IMR-90 (cell line): ENCODE measurements around the gene ERBB4. TPM values are rescaled to one million over a fixed set of nuclear protein-coding genes. Genes with fewer than 3 reads are reported as not detected.

Experiments used
- ATAC-seq: fragments of 200-7000 bp; cut with Tn5 transposase; 2 replicates; pipeline ENCODE4 v1.9.1; 2020; ENCODE audit warnings: low read depth, mild to moderate bottlenecking, moderate library complexity
- BruUV-seq: library from RNA; stranded (reverse); fragments of 400-500 nt; replicated peaks from 2 replicates; lab custom pipeline; 2021; lab: Mats Ljungman, UMichigan
- CTCF ChIA-PET: fragments of 300-600 bp; formaldehyde crosslinking; extraction: SDS; loops from one replicate; lab custom pipeline; 2021; ENCODE audit warnings: antibody characterized with exemption; lab: Yijun Ruan, JAX
- POLR2A ChIA-PET: fragments of 300-600 bp; sonication (Branson Sonifier 250); formaldehyde crosslinking; loops from one replicate; lab custom pipeline; 2022; ENCODE audit warnings: antibody characterized with exemption; ENCODE audit not compliant: unreplicated experiment; lab: Charles Lee
- DNase-seq: peaks from one replicate; pipeline ENCODE4 v3.0.0; 2013
- H2AFZ ChIP-seq: replicated peaks from 2 replicates; pipeline ENCODE3; 2013; ENCODE audit warnings: low read length, mild to moderate bottlenecking; ENCODE audit not compliant: poor library complexity
- H2AK5ac ChIP-seq: 2 replicates; pipeline ENCODE4 v1.6.1; 2013; ENCODE audit warnings: low read depth, low read length, inconsistent platforms
- H2AK9ac ChIP-seq: replicated peaks from 2 replicates; pipeline ENCODE3; 2013; ENCODE audit warnings: mild to moderate bottlenecking, low read depth, low read length, moderate library complexity; ENCODE audit not compliant: poor library complexity
- H2BK120ac ChIP-seq: 2 replicates; pipeline ENCODE4 v1.6.1; 2013; ENCODE audit warnings: low read depth, low read length, inconsistent platforms
- H2BK15ac ChIP-seq: 3 replicates; pipeline ENCODE4 v1.6.1; 2013; ENCODE audit warnings: low read depth, low read length, inconsistent platforms
- H2BK20ac ChIP-seq: 2 replicates; pipeline ENCODE4 v1.6.1; 2013; ENCODE audit warnings: low read depth, mild to moderate bottlenecking, inconsistent platforms, low read length, moderate library complexity
- H2BK5ac ChIP-seq: 2 replicates; pipeline ENCODE4 v1.6.1; 2013; ENCODE audit warnings: mild to moderate bottlenecking, low read depth, low read length, inconsistent platforms; ENCODE audit not compliant: poor library complexity, severe bottlenecking
- H3K14ac ChIP-seq: replicated peaks from 2 replicates; pipeline ENCODE4 v1.6.1; 2013; ENCODE audit warnings: low read depth, low read length, inconsistent platforms
- H3K18ac ChIP-seq: 2 replicates; pipeline ENCODE4 v1.6.1; 2013; ENCODE audit warnings: low read depth, low read length, control low read depth
- H3K23ac ChIP-seq: 2 replicates; pipeline ENCODE4 v1.6.1; 2013; ENCODE audit warnings: low read depth, low read length, inconsistent platforms
- H3K27ac ChIP-seq: 2 replicates; pipeline ENCODE4 v1.5.1; 2013; ENCODE audit warnings: mild to moderate bottlenecking, control low read depth, low read length; ENCODE audit not compliant: insufficient read depth
- H3K27me3 ChIP-seq: 2 replicates; pipeline ENCODE4 v1.6.1; 2013; ENCODE audit warnings: low read length; ENCODE audit not compliant: control insufficient read depth, insufficient read depth
- H3K36me3 ChIP-seq: 2 replicates; pipeline ENCODE4 v1.6.1; 2013; ENCODE audit warnings: low read length, mixed read lengths; ENCODE audit not compliant: control insufficient read depth, insufficient read depth
- H3K4ac ChIP-seq: 2 replicates; pipeline ENCODE4 v1.6.1; 2013; ENCODE audit warnings: low read depth, low read length, inconsistent platforms
- H3K4me1 ChIP-seq: 2 replicates; pipeline ENCODE4 v1.6.1; 2013; ENCODE audit warnings: low read length, mixed read lengths; ENCODE audit not compliant: control insufficient read depth, insufficient read depth
- H3K4me2 ChIP-seq: 2 replicates; pipeline ENCODE4 v1.6.1; 2013; ENCODE audit warnings: low read depth, mild to moderate bottlenecking, control low read depth, low read length, moderate library complexity
- H3K4me3 ChIP-seq: 2 replicates; pipeline ENCODE4 v1.5.1; 2013; ENCODE audit warnings: low read depth, mild to moderate bottlenecking, control low read depth, low read length, moderate library complexity; ENCODE audit not compliant: insufficient read depth
- H3K56ac ChIP-seq: 2 replicates; pipeline ENCODE4 v1.6.1; 2013; ENCODE audit warnings: low read length, inconsistent platforms; ENCODE audit not compliant: insufficient read depth; ENCODE audit errors: extremely low read depth
- H3K79me1 ChIP-seq, 2 experiments: 2 replicates each; pipeline ENCODE4 v1.6.1; 2013; ENCODE audit warnings: low read length in 2 of 2, inconsistent platforms in 1 of 2, low read depth in 1 of 2
- H3K9ac ChIP-seq: 2 replicates; pipeline ENCODE4 v1.6.1; 2013; ENCODE audit warnings: low read depth, low read length, control low read depth
- H3K9me1 ChIP-seq: 2 replicates; pipeline ENCODE4 v1.6.1; 2013; ENCODE audit warnings: low read length, inconsistent platforms; ENCODE audit not compliant: insufficient read depth
- H3K9me3 ChIP-seq: 2 replicates; pipeline ENCODE4 v1.6.1; 2013; ENCODE audit warnings: low read length; ENCODE audit not compliant: control insufficient read depth, insufficient read depth
- H4K20me1 ChIP-seq: 2 replicates; pipeline ENCODE4 v1.6.1; 2013; ENCODE audit warnings: low read length, inconsistent platforms; ENCODE audit not compliant: insufficient read depth
- H4K5ac ChIP-seq: 2 replicates; pipeline ENCODE4 v1.6.1; 2013; ENCODE audit warnings: mild to moderate bottlenecking, low read depth, low read length, control low read depth
- H4K8ac ChIP-seq, 2 experiments: 2 replicates each; pipeline ENCODE4 v1.6.1; 2013; ENCODE audit warnings: low read depth in 2 of 2, low read length in 2 of 2, control low read depth in 1 of 2, inconsistent platforms in 1 of 2
- H4K91ac ChIP-seq: 2 replicates; pipeline ENCODE4 v1.6.1; 2013; ENCODE audit warnings: low read depth, low read length, inconsistent platforms; ENCODE audit not compliant: insufficient read depth
- BHLHE40 ChIP-seq: fragments of 150-350 bp; IDR thresholded peaks from 2 replicates; pipeline ENCODE4 v1.6.1; 2016; ENCODE audit warnings: mild to moderate bottlenecking, low read depth, low read length
- CEBPB ChIP-seq: IDR thresholded peaks from 2 replicates; pipeline ENCODE4 v1.6.1; 2012; ENCODE audit warnings: low read depth, low read length, improper control_type of control experiment
- CHD1 ChIP-seq: IDR thresholded peaks from 2 replicates; pipeline ENCODE4 v1.6.1; 2012; ENCODE audit warnings: low read depth, low read length, improper control_type of control experiment
- FOS ChIP-seq: fragments of 150-350 bp; IDR thresholded peaks from 2 replicates; pipeline ENCODE4 v1.6.1; 2016; ENCODE audit warnings: low read depth, low read length
- MAFK ChIP-seq: IDR thresholded peaks from 2 replicates; pipeline ENCODE4 v1.6.1; 2012; ENCODE audit warnings: low read depth, low read length, improper control_type of control experiment
- MAZ ChIP-seq: IDR thresholded peaks from 2 replicates; pipeline ENCODE4 v1.6.1; 2012; ENCODE audit warnings: low read depth, mild to moderate bottlenecking, low read length, improper control_type of control experiment, moderate library complexity, borderline replicate concordance
- MXI1 ChIP-seq: IDR thresholded peaks from 2 replicates; pipeline ENCODE4 v1.6.1; 2012; ENCODE audit warnings: low read depth, mild to moderate bottlenecking, low read length, moderate library complexity, borderline replicate concordance
- NFE2L2 ChIP-seq: fragments of 150-350 bp; IDR thresholded peaks from 2 replicates; pipeline ENCODE4 v1.6.1; 2016; ENCODE audit warnings: low read depth, mild to moderate bottlenecking, low read length
- POLR2A ChIP-seq: IDR thresholded peaks from 2 replicates; pipeline ENCODE4 v1.6.1; 2012; ENCODE audit warnings: mild to moderate bottlenecking, low read depth, low read length
- RAD21 ChIP-seq: IDR thresholded peaks from 2 replicates; pipeline ENCODE4 v1.6.1; 2012; ENCODE audit warnings: low read length, improper control_type of control experiment
- RCOR1 ChIP-seq: IDR thresholded peaks from 2 replicates; pipeline ENCODE4 v1.6.1; 2012; ENCODE audit warnings: mild to moderate bottlenecking, low read length, improper control_type of control experiment; ENCODE audit not compliant: insufficient replicate concordance
- RFX5 ChIP-seq: IDR thresholded peaks from 2 replicates; pipeline ENCODE4 v1.8.0; 2012; ENCODE audit warnings: low read depth, mild to moderate bottlenecking, low read length, moderate library complexity
- SMC3 ChIP-seq: fragments of 150-350 bp; IDR thresholded peaks from 2 replicates; pipeline ENCODE4 v1.6.1; 2016; ENCODE audit warnings: low read depth, mild to moderate bottlenecking, antibody characterized with exemption, low read length, moderate library complexity
- dilution Hi-C: fragments of 300-500 bp; cut with HindIII; formaldehyde crosslinking; loops from one replicate; pipeline ENCODE4 v1.14.3; 2018; ENCODE audit warnings: low sequenced_read_pairs; ENCODE audit not compliant: unreplicated experiment
- in situ Hi-C: fragments of 300-500 bp; cut with MboI; formaldehyde crosslinking; loops from 3 replicates; pipeline ENCODE4 v1.14.3; 2019; ENCODE audit warnings: low sequenced_read_pairs, inconsistent platforms, mixed read lengths
- intact Hi-C: fragments of 100-400 bp; cut with micrococcal nuclease; formaldehyde crosslinking; loops from 2 replicates; pipeline ENCODE4 v1.10.0; 2022
- polyA plus RNA-seq, 3 experiments: library from polyadenylated mRNA; depleted of rRNA; stranded (reverse); fragments of >200 nt; gene quantifications; 2 replicates each; pipeline ENCODE4 v1.2.3, GENCODE V29; 2012; ENCODE audit warnings: low replicate concordance in 1 of 3
- total RNA-seq: library from RNA; depleted of rRNA; stranded (reverse); fragments of >200 nt; gene quantifications from 2 replicates; pipeline ENCODE4 v1.2.3, GENCODE V29; 2012
- TF ChIP-seq, protein P1 (sequence below): conservative IDR thresholded peaks from 2 replicates; pipeline ENCODE4 v1.5.1; 2012; ENCODE audit warnings: mild to moderate bottlenecking, low read depth, low read length, improper control_type of control experiment
- TF ChIP-seq, protein P2 (sequence below): fragments of 150-350 bp; IDR thresholded peaks from 2 replicates; pipeline ENCODE4 v1.6.1; 2016; ENCODE audit warnings: low read depth, mild to moderate bottlenecking, low read length, moderate library complexity, borderline replicate concordance
- TF ChIP-seq, protein P3 (sequence below): fragments of 150-350 bp; IDR thresholded peaks from 2 replicates; pipeline ENCODE4 v1.6.1; 2017; ENCODE audit warnings: mild to moderate bottlenecking, antibody characterized with exemption, low read length, low read depth

The ERBB4 gene
- total and polyA plus RNA-seq, 2 of the 4 experiments (the other 2 are of a cell fraction) = not detected

DNA sequence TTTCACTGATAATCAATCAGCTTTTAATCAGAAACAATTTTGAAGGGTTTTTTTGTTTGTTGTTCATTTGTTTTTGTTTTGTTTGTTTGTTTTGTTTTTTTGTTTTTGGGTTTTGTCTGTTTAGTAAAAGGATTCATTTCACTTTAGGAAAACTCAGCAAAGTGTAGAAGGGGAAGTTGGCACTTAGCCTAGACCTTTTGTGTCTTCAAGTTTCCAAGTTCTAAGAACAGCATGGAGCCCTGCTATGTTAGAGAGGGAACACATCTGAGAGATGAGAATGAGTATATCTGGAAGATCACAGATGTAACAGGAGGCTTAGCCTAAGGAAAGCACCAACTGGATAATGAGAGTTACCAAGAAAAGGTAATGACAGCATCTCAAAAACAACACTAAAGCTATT is 501.5 kb downstream of the ERBB4 start:
- H2BK15ac ChIP-seq = no peak overlapping the region; the same call in 2 of the 3 replicates
- H3K4ac ChIP-seq = no peak overlapping the region
- dilution Hi-C loops (no loop called here), in situ Hi-C loops (no loop called here), intact Hi-C loops (no loop called here)
- no peak overlapping the region for H2AK9ac ChIP-seq
- no peak overlapping the region for H3K9ac ChIP-seq
- CTCF ChIA-PET = no interaction called here
- H3K9me1 ChIP-seq = no peaks in the 10 kb centered on the region
- H3K56ac ChIP-seq = no peak overlapping the region
- H3K27me3 ChIP-seq = no peaks in the 10 kb centered on the region
- no peak overlapping the region for H3K4me3 ChIP-seq
- POLR2A ChIA-PET = no interaction called here
- DNase-seq (no peak), ATAC-seq (no peak)
- no peak overlapping the region for H3K14ac ChIP-seq
- no peaks in the 10 kb centered on the region for H3K9me3 ChIP-seq
- H3K4me1 ChIP-seq = 0 out of 2 replicates have a peak, but pooled peaks cover 1% of the 10 kb centered on the region
- BruUV-seq = no TSS peak
- H3K27ac ChIP-seq = no peak overlapping the region
- no peak overlapping the region for H4K5ac ChIP-seq
- H4K20me1 ChIP-seq = no peaks in the 10 kb centered on the region
- H2BK5ac ChIP-seq = no peak overlapping the region
- peak overlapping the region; percentile 74; the same call in 1 of the 2 replicates for H2BK20ac ChIP-seq
- H4K91ac ChIP-seq = no peak overlapping the region
- H3K36me3 ChIP-seq = no peaks in the 10 kb centered on the region
- H2BK120ac ChIP-seq = no peak overlapping the region
- no peak for TF ChIP-seq NFE2L2
- no peak for TF ChIP-seq POLR2A
- no peak for TF ChIP-seq RCOR1
- no peak for TF ChIP-seq MAFK
- no peak for TF ChIP-seq SMC3
- TF ChIP-seq MXI1 = no peak
- TF ChIP-seq, protein P1, sequence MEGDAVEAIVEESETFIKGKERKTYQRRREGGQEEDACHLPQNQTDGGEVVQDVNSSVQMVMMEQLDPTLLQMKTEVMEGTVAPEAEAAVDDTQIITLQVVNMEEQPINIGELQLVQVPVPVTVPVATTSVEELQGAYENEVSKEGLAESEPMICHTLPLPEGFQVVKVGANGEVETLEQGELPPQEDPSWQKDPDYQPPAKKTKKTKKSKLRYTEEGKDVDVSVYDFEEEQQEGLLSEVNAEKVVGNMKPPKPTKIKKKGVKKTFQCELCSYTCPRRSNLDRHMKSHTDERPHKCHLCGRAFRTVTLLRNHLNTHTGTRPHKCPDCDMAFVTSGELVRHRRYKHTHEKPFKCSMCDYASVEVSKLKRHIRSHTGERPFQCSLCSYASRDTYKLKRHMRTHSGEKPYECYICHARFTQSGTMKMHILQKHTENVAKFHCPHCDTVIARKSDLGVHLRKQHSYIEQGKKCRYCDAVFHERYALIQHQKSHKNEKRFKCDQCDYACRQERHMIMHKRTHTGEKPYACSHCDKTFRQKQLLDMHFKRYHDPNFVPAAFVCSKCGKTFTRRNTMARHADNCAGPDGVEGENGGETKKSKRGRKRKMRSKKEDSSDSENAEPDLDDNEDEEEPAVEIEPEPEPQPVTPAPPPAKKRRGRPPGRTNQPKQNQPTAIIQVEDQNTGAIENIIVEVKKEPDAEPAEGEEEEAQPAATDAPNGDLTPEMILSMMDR = no peak
- no peak for TF ChIP-seq CHD1
- TF ChIP-seq CEBPB = no peak
- TF ChIP-seq RAD21 = no peak
- no peak for TF ChIP-seq FOS
- TF ChIP-seq, protein P2, sequence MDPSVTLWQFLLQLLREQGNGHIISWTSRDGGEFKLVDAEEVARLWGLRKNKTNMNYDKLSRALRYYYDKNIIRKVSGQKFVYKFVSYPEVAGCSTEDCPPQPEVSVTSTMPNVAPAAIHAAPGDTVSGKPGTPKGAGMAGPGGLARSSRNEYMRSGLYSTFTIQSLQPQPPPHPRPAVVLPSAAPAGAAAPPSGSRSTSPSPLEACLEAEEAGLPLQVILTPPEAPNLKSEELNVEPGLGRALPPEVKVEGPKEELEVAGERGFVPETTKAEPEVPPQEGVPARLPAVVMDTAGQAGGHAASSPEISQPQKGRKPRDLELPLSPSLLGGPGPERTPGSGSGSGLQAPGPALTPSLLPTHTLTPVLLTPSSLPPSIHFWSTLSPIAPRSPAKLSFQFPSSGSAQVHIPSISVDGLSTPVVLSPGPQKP = no peak
- no peak for TF ChIP-seq MAZ
- TF ChIP-seq RFX5 = no peak
- no peak for TF ChIP-seq BHLHE40
- TF ChIP-seq, protein P3, sequence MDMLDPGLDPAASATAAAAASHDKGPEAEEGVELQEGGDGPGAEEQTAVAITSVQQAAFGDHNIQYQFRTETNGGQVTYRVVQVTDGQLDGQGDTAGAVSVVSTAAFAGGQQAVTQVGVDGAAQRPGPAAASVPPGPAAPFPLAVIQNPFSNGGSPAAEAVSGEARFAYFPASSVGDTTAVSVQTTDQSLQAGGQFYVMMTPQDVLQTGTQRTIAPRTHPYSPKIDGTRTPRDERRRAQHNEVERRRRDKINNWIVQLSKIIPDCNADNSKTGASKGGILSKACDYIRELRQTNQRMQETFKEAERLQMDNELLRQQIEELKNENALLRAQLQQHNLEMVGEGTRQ = no peak
- H2AFZ ChIP-seq = no peak overlapping the region
- no peak overlapping the region for H3K23ac ChIP-seq
- no peak overlapping the region for H3K4me2 ChIP-seq
- no peaks in the 10 kb centered on the region for H3K79me1 ChIP-seq
- H4K8ac ChIP-seq = no peak overlapping the region
- H3K18ac ChIP-seq = peak overlapping the region; percentile 39; the same call in 1 of the 2 replicates
- no peak overlapping the region for H2AK5ac ChIP-seq
